ENCODE data around the gene ACTN3. TPM values are rescaled to one million over a fixed set of nuclear protein-coding genes. Genes with fewer than 3 reads are reported as not detected.
A peak's percentile ranks its signal among the peaks of the same experiment; 100 is the strongest.
"Not testable (repeated sequence)": the region's sequence is repeated elsewhere in the genome, so short reads cannot be mapped to it uniquely, and the experiment has no call there.

ACTN3 gene
- polyA plus RNA-seq, 1 donor, result 0.22 TPM

GRCh38 chr11:66529655-66530054, 17.0 kb upstream of the ACTN3 start:
- DNase-seq, result no peak
- no peak overlapping the region for H3K4me3 ChIP-seq (ENCODE audit: low read length)
- H3K27ac ChIP-seq (ENCODE audit: low read length), result no peak overlapping the region
- peaks cover 38% of the 10 kb centered on the region for H3K36me3 ChIP-seq (ENCODE audit: control insufficient read depth, insufficient read depth, low read length)
- WGBS (ENCODE audit: insufficient coverage, low lambda C conversion rate), result no CpG with 5 or more reads among the region's 13 CpGs
- H3K4me1 ChIP-seq (ENCODE audit: control insufficient read depth, insufficient read depth, low read length), result no peaks in the 10 kb centered on the region
- H3K27me3 ChIP-seq (ENCODE audit: control insufficient read depth, insufficient read depth, low read length), result no peaks in the 10 kb centered on the region
- no peaks in the 10 kb centered on the region for H3K9me3 ChIP-seq (ENCODE audit: control insufficient read depth, low read depth, low read length)

DNA sequence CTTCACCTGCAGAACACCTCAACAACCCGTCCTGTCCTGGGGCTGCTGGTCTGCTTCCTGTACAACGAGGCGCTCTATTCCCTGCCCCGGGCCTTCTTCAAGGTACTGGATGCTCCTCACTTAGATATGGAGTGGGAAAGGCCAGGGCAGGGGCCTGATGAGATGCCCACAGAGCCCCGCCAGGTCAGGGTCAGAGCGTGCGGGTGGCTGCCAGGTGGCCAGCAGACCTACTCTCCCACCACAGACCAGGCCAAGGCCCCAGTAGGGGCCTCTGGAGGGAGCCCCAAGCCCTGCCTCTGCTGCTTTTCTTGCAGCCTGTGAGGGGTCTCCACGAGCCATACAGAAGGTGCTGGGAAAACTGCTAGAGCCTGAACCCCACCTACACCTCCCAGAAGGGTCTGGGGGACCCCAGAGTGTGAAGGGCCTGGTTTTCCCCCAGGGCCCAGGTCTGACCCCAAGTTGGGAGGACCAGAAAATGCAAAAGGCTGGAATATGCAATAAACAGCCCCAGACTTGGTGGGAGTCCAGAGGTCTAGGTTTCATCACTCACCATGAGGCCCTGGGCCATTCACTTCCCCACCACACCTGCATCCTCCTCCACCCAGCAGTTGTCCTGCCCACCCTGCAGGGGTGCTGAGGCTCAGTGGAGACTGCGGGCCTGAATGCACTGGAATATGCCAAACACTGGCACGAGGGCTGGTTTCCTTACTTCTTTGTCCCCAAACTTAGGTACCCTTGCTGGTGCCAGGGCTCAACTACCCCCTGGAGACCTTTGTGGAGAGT, 15.6 kb upstream of the ACTN3 start:
- WGBS (ENCODE audit: insufficient coverage, low lambda C conversion rate), result no CpG with 5 or more reads among the region's 10 CpGs
- no peak for DNase-seq
- H3K27me3 ChIP-seq (ENCODE audit: control insufficient read depth, insufficient read depth, low read length), result no peaks in the 10 kb centered on the region
- H3K36me3 ChIP-seq (ENCODE audit: control insufficient read depth, insufficient read depth, low read length), result peaks cover 41% of the 10 kb centered on the region
- no peaks in the 10 kb centered on the region for H3K4me1 ChIP-seq (ENCODE audit: control insufficient read depth, insufficient read depth, low read length)
- no peak overlapping the region for H3K4me3 ChIP-seq (ENCODE audit: low read length)
- H3K27ac ChIP-seq (ENCODE audit: low read length), result no peak overlapping the region
- H3K9me3 ChIP-seq (ENCODE audit: control insufficient read depth, low read depth, low read length), result no peaks in the 10 kb centered on the region

DNA sequence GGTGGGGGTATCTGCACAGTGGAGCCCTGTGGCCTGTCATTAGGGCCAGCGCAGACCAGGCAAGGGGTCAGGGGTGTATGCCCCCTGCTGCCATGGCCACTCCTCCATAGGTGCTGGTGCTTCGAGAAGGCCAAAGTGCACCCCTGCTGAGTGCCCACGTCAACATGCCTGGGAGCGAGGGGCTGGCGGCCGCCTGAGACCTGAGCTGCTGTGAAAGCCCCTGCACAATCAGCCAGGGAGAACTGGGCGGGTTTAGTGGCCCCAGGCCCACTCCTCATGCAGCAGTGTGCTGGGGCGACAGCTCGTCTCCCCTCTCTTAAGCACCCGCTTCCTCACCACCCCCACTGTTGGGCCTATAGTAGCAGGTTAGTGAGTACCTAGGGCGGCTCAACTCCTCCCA, 14.9 kb upstream of the ACTN3 start:
- no peak for DNase-seq
- Histone ChIP-seq H3K27ac (ENCODE audit: low read length) (no peak overlapping the region), H3K27me3 (ENCODE audit: control insufficient read depth, insufficient read depth, low read length) (no peaks in the 10 kb centered on the region), H3K36me3 (ENCODE audit: control insufficient read depth, insufficient read depth, low read length) (peaks cover 41% of the 10 kb centered on the region), H3K9me3 (ENCODE audit: control insufficient read depth, low read depth, low read length) (no peaks in the 10 kb centered on the region), H3K4me1 (ENCODE audit: control insufficient read depth, insufficient read depth, low read length) (no peaks in the 10 kb centered on the region), H3K4me3 (ENCODE audit: low read length) (no peak overlapping the region)
- no CpG with 5 or more reads among the region's 11 CpGs for WGBS (ENCODE audit: insufficient coverage, low lambda C conversion rate)

DNA sequence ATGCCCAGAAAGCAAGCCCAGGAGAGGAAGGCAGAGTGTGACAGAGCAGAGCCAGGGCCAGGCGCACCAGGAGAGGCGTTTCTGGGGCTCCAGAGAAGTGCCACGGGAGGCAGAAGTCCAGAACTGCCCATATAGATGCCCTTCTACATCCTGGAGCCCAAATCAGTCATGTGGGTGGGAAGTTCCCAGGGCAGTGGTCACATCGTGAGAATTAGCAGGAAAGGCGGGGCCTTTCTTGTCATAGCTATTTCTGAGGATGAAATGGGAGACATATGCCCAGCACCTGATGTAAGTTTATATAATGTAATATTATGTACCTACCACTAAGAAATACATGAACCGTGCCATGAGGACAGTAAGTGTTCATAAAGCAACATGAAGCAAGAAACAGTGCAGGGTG, 13.9 kb upstream of the ACTN3 start:
- no peak for DNase-seq
- H3K27ac ChIP-seq (ENCODE audit: low read length), result no peak overlapping the region
- no CpG with 5 or more reads among the region's 6 CpGs for WGBS (ENCODE audit: insufficient coverage, low lambda C conversion rate)
- H3K4me3 ChIP-seq (ENCODE audit: low read length), result no peak overlapping the region
- H3K36me3 ChIP-seq (ENCODE audit: control insufficient read depth, insufficient read depth, low read length), result peaks cover 42% of the 10 kb centered on the region
- no peaks in the 10 kb centered on the region for H3K4me1 ChIP-seq (ENCODE audit: control insufficient read depth, insufficient read depth, low read length)
- no peaks in the 10 kb centered on the region for H3K9me3 ChIP-seq (ENCODE audit: control insufficient read depth, low read depth, low read length)
- no peaks in the 10 kb centered on the region for H3K27me3 ChIP-seq (ENCODE audit: control insufficient read depth, insufficient read depth, low read length)

DNA sequence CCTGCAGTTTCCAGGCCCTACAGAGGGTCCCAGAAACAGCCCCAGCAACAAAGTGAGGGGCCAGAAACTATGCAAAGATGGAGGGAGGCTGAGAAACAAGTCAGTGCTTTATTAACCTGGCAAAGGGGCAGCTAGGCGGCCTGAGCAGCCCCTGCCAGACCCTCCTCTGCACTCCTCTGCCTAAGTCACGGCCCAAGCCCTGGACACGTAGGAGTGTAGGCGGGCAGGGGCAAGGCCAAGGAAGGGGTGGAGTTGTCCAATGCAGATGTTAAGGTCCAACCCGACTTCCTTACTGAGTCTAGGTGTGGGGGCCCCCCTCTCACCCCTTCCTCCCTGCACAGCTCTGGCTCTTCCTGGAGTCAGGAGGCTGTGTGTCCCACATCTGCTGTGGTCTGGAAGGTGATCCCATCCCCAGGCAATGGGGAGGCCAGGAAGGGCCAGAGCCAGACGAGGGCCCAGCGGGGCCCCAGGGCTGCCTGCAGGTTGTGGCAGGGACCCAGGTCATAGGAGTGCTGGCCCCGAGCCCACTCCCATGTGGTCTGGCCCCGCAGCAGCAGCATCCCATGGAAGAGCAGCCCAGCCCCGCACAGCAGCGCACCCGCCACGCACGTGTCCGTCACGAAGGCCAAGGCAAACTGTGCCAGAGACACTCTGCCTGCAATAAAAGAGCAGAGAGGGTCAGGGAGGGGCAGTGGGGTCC, 7.4 kb upstream of the ACTN3 start:
- no peak for DNase-seq
- Histone ChIP-seq H3K27me3 (ENCODE audit: control insufficient read depth, insufficient read depth, low read length) (no peaks in the 10 kb centered on the region), H3K9me3 (ENCODE audit: control insufficient read depth, low read depth, low read length) (no peaks in the 10 kb centered on the region), H3K4me3 (ENCODE audit: low read length) (no peak overlapping the region), H3K4me1 (ENCODE audit: control insufficient read depth, insufficient read depth, low read length) (peaks cover 9% of the 10 kb centered on the region), H3K27ac (ENCODE audit: low read length) (no peak overlapping the region), H3K36me3 (ENCODE audit: control insufficient read depth, insufficient read depth, low read length) (peaks cover 33% of the 10 kb centered on the region)
- WGBS (ENCODE audit: insufficient coverage, low lambda C conversion rate), result no CpG with 5 or more reads among the region's 16 CpGs

GRCh38 chr11:66539870-66540213, 6.9 kb upstream of the ACTN3 start:
- Histone ChIP-seq H3K27ac (ENCODE audit: low read length) (no peak overlapping the region), H3K4me1 (ENCODE audit: control insufficient read depth, insufficient read depth, low read length) (peaks cover 9% of the 10 kb centered on the region), H3K4me3 (ENCODE audit: low read length) (no peak overlapping the region), H3K9me3 (ENCODE audit: control insufficient read depth, low read depth, low read length) (no peaks in the 10 kb centered on the region), H3K36me3 (ENCODE audit: control insufficient read depth, insufficient read depth, low read length) (peaks cover 33% of the 10 kb centered on the region), H3K27me3 (ENCODE audit: control insufficient read depth, insufficient read depth, low read length) (no peaks in the 10 kb centered on the region)
- no peak for DNase-seq
- WGBS (ENCODE audit: insufficient coverage, low lambda C conversion rate), result no CpG with 5 or more reads among the region's 10 CpGs

DNA sequence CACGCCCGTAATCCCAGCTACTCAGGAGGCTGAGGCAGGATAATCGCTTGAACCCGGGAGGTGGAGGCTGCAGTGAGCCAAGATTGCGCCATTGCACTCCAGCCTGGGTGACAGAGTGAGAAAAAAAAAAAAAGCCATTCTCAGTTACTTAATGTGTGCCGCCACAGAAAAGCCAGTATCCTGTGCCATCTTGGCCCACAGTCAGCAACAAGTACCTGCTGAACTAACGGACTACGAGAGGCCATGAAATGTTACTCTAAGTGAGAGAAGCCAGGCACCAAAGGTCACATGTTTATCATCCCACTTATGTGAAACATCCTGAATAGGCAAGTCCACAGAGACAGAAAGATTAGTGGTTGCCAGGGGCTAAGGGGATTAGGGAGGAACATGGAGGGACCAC, 6.1 kb upstream of the ACTN3 start:
- peaks cover 15% of the 10 kb centered on the region for H3K4me1 ChIP-seq (ENCODE audit: control insufficient read depth, insufficient read depth, low read length)
- H3K36me3 ChIP-seq (ENCODE audit: control insufficient read depth, insufficient read depth, low read length), result peaks cover 33% of the 10 kb centered on the region
- WGBS (ENCODE audit: insufficient coverage, low lambda C conversion rate), result no CpG with 5 or more reads among the region's 8 CpGs
- not testable (repeated sequence) for H3K27me3 ChIP-seq (ENCODE audit: control insufficient read depth, insufficient read depth, low read length); DNase-seq; H3K4me3 ChIP-seq (ENCODE audit: low read length); H3K9me3 ChIP-seq (ENCODE audit: control insufficient read depth, low read depth, low read length); H3K27ac ChIP-seq (ENCODE audit: low read length)

GRCh38 chr11:66541892-66542291, 4.8 kb upstream of the ACTN3 start:
- Histone ChIP-seq H3K4me3 (ENCODE audit: low read length) (no peak overlapping the region), H3K27ac (ENCODE audit: low read length) (no peak overlapping the region), H3K36me3 (ENCODE audit: control insufficient read depth, insufficient read depth, low read length) (peaks cover 27% of the 10 kb centered on the region), H3K4me1 (ENCODE audit: control insufficient read depth, insufficient read depth, low read length) (peaks cover 22% of the 10 kb centered on the region), H3K9me3 (ENCODE audit: control insufficient read depth, low read depth, low read length) (no peaks in the 10 kb centered on the region), H3K27me3 (ENCODE audit: control insufficient read depth, insufficient read depth, low read length) (peaks cover 6% of the 10 kb centered on the region)
- DNase-seq, result no peak
- no CpG with 5 or more reads among the region's 4 CpGs for WGBS (ENCODE audit: insufficient coverage, low lambda C conversion rate)

DNA sequence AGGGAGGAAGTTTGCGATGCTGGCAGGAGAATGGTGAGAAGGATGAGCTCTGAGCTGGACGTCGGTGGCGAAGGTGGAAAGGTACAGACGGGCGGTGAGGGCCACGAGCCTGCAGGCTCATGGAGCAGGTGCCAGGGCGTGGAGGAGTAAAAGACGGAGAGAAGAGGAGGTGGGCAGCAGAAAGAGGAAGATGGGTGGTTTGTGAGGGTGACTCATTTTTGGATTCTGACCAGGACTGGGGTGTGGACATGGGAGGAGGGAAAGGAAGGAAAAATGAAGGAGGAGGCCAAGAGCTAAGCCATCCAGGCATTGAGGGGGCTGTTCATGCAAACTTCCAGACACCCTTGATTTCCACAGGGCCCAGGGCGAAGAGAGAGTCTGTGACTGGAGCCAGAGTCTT, 4.3 kb upstream of the ACTN3 start:
- DNase-seq, result no peak
- Histone ChIP-seq H3K4me1 (ENCODE audit: control insufficient read depth, insufficient read depth, low read length) (peaks cover 26% of the 10 kb centered on the region), H3K27ac (ENCODE audit: low read length) (no peak overlapping the region)

DNA sequence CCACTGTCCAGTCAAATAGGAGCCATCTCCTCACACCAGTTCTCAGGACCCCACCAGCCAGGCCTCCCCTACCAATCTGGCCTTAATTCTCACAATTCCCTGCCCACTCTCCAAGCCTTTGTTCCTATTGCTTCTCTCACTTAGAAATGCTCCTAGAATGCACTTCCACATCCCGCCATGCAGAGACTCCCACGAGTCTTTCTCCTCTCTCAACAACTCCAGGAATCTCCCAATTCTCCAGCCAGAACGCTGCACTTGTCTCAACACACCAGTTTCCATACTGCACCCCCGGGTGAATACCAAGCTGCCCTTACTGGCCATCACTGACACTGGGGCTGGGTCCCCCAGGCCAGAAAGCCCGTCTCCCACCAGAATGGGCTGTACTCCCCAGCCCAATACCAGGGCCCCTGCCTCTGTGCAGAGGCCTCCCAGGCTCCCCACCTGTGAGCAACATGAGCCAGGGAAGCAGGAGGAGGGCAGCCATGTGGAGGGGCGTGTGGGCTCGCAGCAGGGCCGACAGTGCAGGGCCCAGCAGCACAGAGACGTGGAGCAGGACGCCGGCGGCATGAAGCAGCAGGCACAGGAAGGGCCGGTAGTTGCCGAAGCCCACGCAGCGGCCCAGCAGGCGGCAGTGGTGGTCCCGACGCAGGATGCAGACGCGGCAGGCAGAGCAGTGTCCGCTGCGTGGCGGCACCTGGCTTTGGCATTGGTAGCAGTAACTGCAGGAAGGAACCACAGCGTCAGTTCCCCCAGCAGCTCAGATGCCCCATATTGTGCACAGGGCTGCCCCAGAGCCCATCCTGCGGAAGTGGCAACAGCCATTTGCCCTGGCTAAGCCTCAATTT, 3.2 kb upstream of the ACTN3 start:
- H3K27me3 ChIP-seq (ENCODE audit: control insufficient read depth, insufficient read depth, low read length), result peaks cover 8% of the 10 kb centered on the region
- peaks cover 28% of the 10 kb centered on the region for H3K4me1 ChIP-seq (ENCODE audit: control insufficient read depth, insufficient read depth, low read length)
- no peaks in the 10 kb centered on the region for H3K9me3 ChIP-seq (ENCODE audit: control insufficient read depth, low read depth, low read length)
- DNase-seq, result peak; percentile 48 to 49
- H3K27ac ChIP-seq (ENCODE audit: low read length), result no peak overlapping the region
- 65% methylated on average over 2 of the region's 26 CpGs for WGBS (ENCODE audit: insufficient coverage, low lambda C conversion rate)
- peaks cover 24% of the 10 kb centered on the region for H3K36me3 ChIP-seq (ENCODE audit: control insufficient read depth, insufficient read depth, low read length)
- H3K4me3 ChIP-seq (ENCODE audit: low read length), result no peak overlapping the region

More for the DNA sequence above, 4.3 kb upstream of the ACTN3 start:
- H3K27me3 ChIP-seq (ENCODE audit: control insufficient read depth, insufficient read depth, low read length), result peaks cover 8% of the 10 kb centered on the region
- no peak overlapping the region for H3K4me3 ChIP-seq (ENCODE audit: low read length)
- peaks cover 24% of the 10 kb centered on the region for H3K36me3 ChIP-seq (ENCODE audit: control insufficient read depth, insufficient read depth, low read length)
- WGBS (ENCODE audit: insufficient coverage, low lambda C conversion rate), result 99% methylated on average over 8 of the region's 10 CpGs
- no peaks in the 10 kb centered on the region for H3K9me3 ChIP-seq (ENCODE audit: control insufficient read depth, low read depth, low read length)

Data from large intestine (tissue), 3 donors.